A673 (cell line): ENCODE results near the gene CCDC7.

Source experiments
- EZH2 ChIP-seq: fragments of 200-600 bp; sonication (generic); IDR thresholded peaks from 2 replicates; pipeline ENCODE4 v1.6.1; 2017; ENCODE audit warnings: borderline replicate concordance, low read depth, mild to moderate bottlenecking, mixed read lengths, antibody characterized with exemption, low read length; ENCODE audit not compliant: poor library complexity, severe bottlenecking
- TF ChIP-seq, protein P1 (sequence below): fragments of 300-800, 200-600 bp; sonication (generic); conservative IDR thresholded peaks from 2 replicates; pipeline ENCODE4 v1.5.1; 2017; ENCODE audit warnings: low read depth, mild to moderate bottlenecking, antibody characterized with exemption, low read length, moderate library complexity, mixed read lengths

DNA sequence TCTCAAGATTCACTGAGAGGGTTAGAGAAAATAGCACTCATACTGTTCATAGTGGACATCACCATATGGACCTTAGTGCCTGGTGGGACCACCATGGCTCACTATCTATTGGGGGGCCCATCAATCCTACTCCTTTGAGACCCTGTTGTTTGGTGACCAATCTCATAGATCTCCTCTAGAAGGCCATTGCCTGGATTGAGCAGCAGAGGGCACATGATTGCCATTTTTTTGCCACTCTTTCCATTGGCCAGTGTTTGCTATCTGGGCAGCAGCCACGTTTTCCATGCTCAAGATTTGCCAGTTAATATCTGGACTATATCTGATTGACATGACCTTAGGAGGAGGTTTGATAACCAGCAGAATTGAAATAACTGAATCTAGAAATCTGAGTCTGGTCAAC is 267.6 kb downstream of the CCDC7 start:
- TF ChIP-seq, protein P1, sequence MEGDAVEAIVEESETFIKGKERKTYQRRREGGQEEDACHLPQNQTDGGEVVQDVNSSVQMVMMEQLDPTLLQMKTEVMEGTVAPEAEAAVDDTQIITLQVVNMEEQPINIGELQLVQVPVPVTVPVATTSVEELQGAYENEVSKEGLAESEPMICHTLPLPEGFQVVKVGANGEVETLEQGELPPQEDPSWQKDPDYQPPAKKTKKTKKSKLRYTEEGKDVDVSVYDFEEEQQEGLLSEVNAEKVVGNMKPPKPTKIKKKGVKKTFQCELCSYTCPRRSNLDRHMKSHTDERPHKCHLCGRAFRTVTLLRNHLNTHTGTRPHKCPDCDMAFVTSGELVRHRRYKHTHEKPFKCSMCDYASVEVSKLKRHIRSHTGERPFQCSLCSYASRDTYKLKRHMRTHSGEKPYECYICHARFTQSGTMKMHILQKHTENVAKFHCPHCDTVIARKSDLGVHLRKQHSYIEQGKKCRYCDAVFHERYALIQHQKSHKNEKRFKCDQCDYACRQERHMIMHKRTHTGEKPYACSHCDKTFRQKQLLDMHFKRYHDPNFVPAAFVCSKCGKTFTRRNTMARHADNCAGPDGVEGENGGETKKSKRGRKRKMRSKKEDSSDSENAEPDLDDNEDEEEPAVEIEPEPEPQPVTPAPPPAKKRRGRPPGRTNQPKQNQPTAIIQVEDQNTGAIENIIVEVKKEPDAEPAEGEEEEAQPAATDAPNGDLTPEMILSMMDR = no peak; the same call in 1 of the 2 replicates
- TF ChIP-seq EZH2 = no peak
